CD4-positive, alpha-beta T cell (primary cell): ENCODE data around the gene NR5A2. TPM values are rescaled to one million over a fixed set of nuclear protein-coding genes. Genes with fewer than 3 reads are reported as not detected.
A peak's percentile ranks its signal among the peaks of the same experiment; 100 is the strongest.

ENCODE experiments used
- ATAC-seq: fragments of 200-7000 bp; cut with Tn5 transposase; one replicate; pipeline ENCODE4 v1.10.0; 2022; ENCODE audit warnings: mild to moderate bottlenecking; ENCODE audit not compliant: poor library complexity
- CTCF ChIA-PET: fragments of 350-600 bp; sonication (Branson Sonifier 250); formaldehyde crosslinking; loops from one replicate; lab custom pipeline; 2021; ENCODE audit warnings: antibody characterized with exemption, inconsistent platforms; lab: Charles Lee
- POLR2A ChIA-PET: fragments of 350-600 bp; sonication (Branson Sonifier 250); formaldehyde crosslinking; loops from one replicate; lab custom pipeline; 2021; ENCODE audit warnings: antibody characterized with exemption, inconsistent platforms; lab: Charles Lee
- DNase-seq, 14 experiments: peaks; one replicate each; pipeline ENCODE4 v3.0.0-alpha.2; 2013 to 2020; ENCODE audit warnings: mixed read lengths in 2 of 14
- H3K27ac ChIP-seq, 2 donors: one replicate each; pipeline versions ENCODE4 v1.5.1 to v1.7.0; 2013; ENCODE audit warnings: low read length in 2 of 2, low read depth in 1 of 2, mild to moderate bottlenecking in 1 of 2
- H3K27me3 ChIP-seq, 2 experiments: 1 replicate in 1 of 2; 2 replicates in 1 of 2; pipeline versions ENCODE4 v1.6.1 to v1.7.0; 2013; ENCODE audit warnings: low read length in 2 of 2, control low read depth in 1 of 2, mild to moderate bottlenecking in 1 of 2, moderate library complexity in 1 of 2; ENCODE audit not compliant: insufficient read depth in 2 of 2, control insufficient read depth in 1 of 2
- H3K36me3 ChIP-seq: one replicate; pipeline ENCODE4 v1.6.1; 2013; ENCODE audit warnings: low read length, control low read depth; ENCODE audit not compliant: insufficient read depth
- H3K4me1 ChIP-seq: one replicate; pipeline ENCODE4 v1.6.1; 2013; ENCODE audit warnings: low read length, control low read depth; ENCODE audit not compliant: insufficient read depth
- H3K4me3 ChIP-seq: one replicate; pipeline ENCODE4 v1.5.1; 2013; ENCODE audit warnings: mild to moderate bottlenecking, low read length, moderate library complexity
- H3K9me3 ChIP-seq, 2 experiments: 1 replicate in 1 of 2; 2 replicates in 1 of 2; pipeline versions ENCODE4 v1.6.1 to v1.7.0; 2013; ENCODE audit warnings: low read length in 2 of 2, mild to moderate bottlenecking in 2 of 2, control low read depth in 1 of 2, moderate library complexity in 1 of 2; ENCODE audit not compliant: control insufficient read depth in 1 of 2, insufficient read depth in 1 of 2
- H3K27ac Mint-ChIP-seq: one replicate; pipeline ENCODE4 v1.8.0; 2020; ENCODE audit warnings: mixed read lengths
- H3K27me3 Mint-ChIP-seq: one replicate; pipeline ENCODE4 v1.8.0; 2021; ENCODE audit warnings: mixed read lengths
- H3K36me3 Mint-ChIP-seq: one replicate; pipeline ENCODE4 v1.8.0; 2021; ENCODE audit warnings: low read depth, mixed read lengths
- H3K4me1 Mint-ChIP-seq: one replicate; pipeline ENCODE4 v1.8.0; 2021; ENCODE audit warnings: low read depth, mixed read lengths
- H3K4me3 Mint-ChIP-seq: one replicate; pipeline ENCODE4 v1.8.0; 2020; ENCODE audit warnings: mild to moderate bottlenecking, mixed read lengths
- H3K9me3 Mint-ChIP-seq: one replicate; pipeline ENCODE4 v1.8.0; 2020; ENCODE audit warnings: mixed read lengths
- CTCF ChIP-seq: fragments of 200-600 bp; IDR thresholded peaks from one replicate; pipeline ENCODE4 v1.8.0; 2022; ENCODE audit warnings: antibody characterized with exemption, mild to moderate bottlenecking
- intact Hi-C, 2 experiments: fragments of 100-400 bp; cut with DNase I in 1 of 2; cut with micrococcal nuclease in 1 of 2; formaldehyde crosslinking; loops; one replicate each; pipeline versions ENCODE4 v1.15.1 to v1.9.0; 2023 to 2025; cut with DNase I, micrococcal nuclease
- total RNA-seq, 174 experiments: library from RNA in 2 of 174; stranded (reverse) in 2 of 174; gene quantifications; one replicate each; pipeline ENCODE4 v1.2.3 and lab custom pipeline; 2021 to 2026

NR5A2 gene
- total RNA-seq, 2 experiments from 2014 or later: not detected

DNA sequence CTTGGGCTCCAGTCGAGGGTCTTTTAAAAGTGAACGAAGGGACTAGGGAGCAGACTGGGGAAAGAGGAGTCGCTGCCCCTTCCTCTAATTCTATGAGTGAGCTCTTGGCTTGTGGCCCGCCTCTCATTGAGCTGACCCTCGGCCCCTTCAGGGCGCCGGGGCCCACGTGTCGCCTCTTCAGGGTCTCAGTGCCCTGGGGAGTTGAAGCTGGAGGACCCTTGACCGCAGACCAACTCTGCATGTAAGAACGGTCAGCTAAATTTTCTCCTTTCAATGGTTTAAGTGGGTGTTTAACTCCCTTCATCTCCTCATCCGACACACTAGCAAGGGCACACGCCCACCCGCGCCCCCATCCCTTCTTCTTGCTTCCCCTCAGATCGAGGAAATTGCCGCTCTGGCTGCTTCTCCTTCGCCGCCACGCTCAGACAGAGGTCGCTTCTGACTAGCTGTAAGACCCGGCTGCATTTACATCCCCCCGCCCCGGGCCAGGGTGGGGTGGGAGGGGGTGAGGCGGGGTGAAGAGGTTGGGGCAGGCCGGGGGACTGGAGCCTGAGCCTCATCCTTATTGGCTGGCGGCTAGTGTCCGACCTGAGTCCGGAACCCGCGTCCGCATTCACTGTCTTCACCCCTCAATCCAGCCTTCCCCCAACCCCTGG is 10.9 kb downstream of the NR5A2 start:
- H3K36me3 ChIP-seq: no peaks in the 10 kb centered on the region
- ATAC-seq (no peak), DNase-seq (no peak)
- CTCF ChIA-PET: no interaction called here
- H3K4me1 ChIP-seq: peaks cover 60% of the 10 kb centered on the region
- H3K27me3 Mint-ChIP-seq: peaks cover 40% of the 10 kb centered on the region
- H3K36me3 Mint-ChIP-seq: no peaks in the 10 kb centered on the region
- POLR2A ChIA-PET: no interaction called here
- peaks cover 0 to 55% of the 10 kb centered on the region in 2 experiments for H3K9me3 ChIP-seq
- H3K27ac Mint-ChIP-seq: no peak overlapping the region
- peak overlapping the region; percentile 51 for H3K4me3 Mint-ChIP-seq
- no peaks in the 10 kb centered on the region for H3K9me3 Mint-ChIP-seq
- peaks cover 50% of the 10 kb centered on the region for H3K4me1 Mint-ChIP-seq
- peaks cover 80 to 95% of the 10 kb centered on the region in 2 experiments for H3K27me3 ChIP-seq
- H3K27ac ChIP-seq: no peak overlapping the region
- intact Hi-C loops: no loop called here
- H3K4me3 ChIP-seq: no peak overlapping the region
- TF ChIP-seq CTCF: no peak

DNA sequence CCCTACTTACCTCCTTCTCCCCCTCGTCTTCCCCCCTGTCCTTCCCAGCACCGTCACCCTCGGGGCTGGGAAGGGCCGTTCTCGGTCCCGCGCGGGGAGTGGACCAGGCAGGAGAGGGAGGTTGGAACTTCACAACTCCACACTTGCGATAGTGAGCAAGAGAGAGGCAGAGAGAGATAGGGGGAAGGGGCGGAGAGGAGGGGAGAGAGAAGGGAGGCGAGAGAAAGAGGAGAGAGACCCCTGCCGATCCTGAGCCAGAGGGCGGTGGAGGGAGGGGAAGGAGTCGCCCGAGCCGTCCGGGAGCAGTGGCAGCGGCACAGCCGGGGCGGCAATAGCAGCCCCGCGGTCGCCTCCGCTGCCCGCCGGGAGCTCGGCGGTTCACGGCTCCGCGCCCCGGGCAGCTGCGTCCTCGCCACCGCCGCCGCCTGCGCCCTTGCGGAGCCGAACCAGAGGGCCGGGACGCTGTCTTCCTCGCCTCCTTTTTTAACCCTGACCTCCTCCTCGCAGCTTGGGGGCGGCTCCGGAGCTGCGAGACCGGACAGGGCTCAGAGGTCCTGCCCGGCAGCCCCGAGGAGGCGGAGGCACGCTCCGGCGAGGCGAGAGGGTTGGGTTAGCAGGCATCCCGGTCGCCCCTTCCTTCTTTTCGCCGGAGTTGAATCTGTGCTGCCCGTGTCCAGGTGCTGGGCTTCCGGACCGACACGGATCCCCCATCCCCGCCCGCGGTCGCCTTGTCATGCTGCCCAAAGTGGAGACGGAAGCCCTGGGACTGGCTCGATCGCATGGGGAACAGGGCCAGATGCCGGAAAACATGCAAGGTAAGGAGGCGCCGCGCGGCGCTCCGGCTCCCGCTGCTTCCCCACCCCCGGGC is 11.7 kb downstream of the NR5A2 start:
- Mint-ChIP-seq H3K4me1 (peaks cover 50% of the 10 kb centered on the region), H3K36me3 (no peaks in the 10 kb centered on the region), H3K27ac (no peak overlapping the region), H3K4me3 (peak overlapping the region; percentile 72), H3K9me3 (no peaks in the 10 kb centered on the region), H3K27me3 (peaks cover 46% of the 10 kb centered on the region)
- POLR2A ChIA-PET: no interaction called here
- peaks cover 73 to 95% of the 10 kb centered on the region in 2 experiments for H3K27me3 ChIP-seq
- no peaks in the 10 kb centered on the region for H3K36me3 ChIP-seq
- ATAC-seq: no peak
- H3K4me1 ChIP-seq: peaks cover 60% of the 10 kb centered on the region
- H3K9me3 ChIP-seq: peaks cover 0 to 50% of the 10 kb centered on the region in 2 experiments
- peak in 2 of 14 experiments; percentile 33 to 39 for DNase-seq
- no peak overlapping the region for H3K27ac ChIP-seq
- no peak for TF ChIP-seq CTCF
- peak overlapping the region; percentile 38 for H3K4me3 ChIP-seq
- intact Hi-C loops: no loop called here
- CTCF ChIA-PET: no interaction called here

DNA sequence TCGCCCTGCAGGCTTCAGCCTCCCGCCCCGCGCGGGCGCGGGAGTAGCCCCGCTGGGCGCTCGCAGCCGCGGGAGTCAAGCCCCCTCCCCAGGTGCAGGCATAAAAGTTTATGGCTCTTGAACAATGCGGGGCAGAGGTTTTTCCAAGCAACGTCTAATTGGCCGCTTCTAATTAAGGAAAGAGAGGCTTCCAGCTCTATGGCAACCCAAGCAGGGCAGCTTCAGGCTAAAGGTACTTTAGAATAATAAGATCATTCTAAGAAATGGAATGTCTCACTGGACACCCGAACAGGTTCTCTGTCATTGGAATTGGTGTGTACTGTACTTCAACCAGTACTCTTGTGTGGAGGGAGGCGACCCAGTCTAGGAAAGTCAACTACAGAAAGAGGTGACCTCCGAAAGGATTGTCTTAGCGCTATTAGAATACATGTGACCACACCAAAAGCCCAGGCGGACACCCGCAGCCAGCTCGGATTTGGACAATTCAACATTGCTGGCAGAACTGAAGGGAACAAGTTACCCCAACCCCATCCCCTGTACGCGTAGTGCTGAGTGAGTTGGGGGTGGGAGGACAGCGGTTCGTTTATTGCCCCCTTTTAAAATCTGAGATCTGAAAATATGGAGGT is 12.5 kb downstream of the NR5A2 start:
- Histone ChIP-seq H3K36me3 (no peaks in the 10 kb centered on the region), H3K27ac (no peak overlapping the region), H3K4me1 (peaks cover 57% of the 10 kb centered on the region), H3K4me3 (no peak overlapping the region), H3K9me3 (peaks cover 0 to 46% of the 10 kb centered on the region in 2 experiments), H3K27me3 (peaks cover 69 to 96% of the 10 kb centered on the region in 2 experiments)
- DNase-seq: no peak
- peak overlapping the region; percentile 20 for H3K4me3 Mint-ChIP-seq
- H3K4me1 Mint-ChIP-seq: peaks cover 50% of the 10 kb centered on the region
- H3K36me3 Mint-ChIP-seq: no peaks in the 10 kb centered on the region
- no peak for ATAC-seq
- intact Hi-C loops: no loop called here
- ChIA-PET POLR2A (no interaction called here), CTCF (no interaction called here)
- TF ChIP-seq CTCF: no peak
- H3K9me3 Mint-ChIP-seq: no peaks in the 10 kb centered on the region
- no peak overlapping the region for H3K27ac Mint-ChIP-seq
- peaks cover 49% of the 10 kb centered on the region for H3K27me3 Mint-ChIP-seq
